Activated naive CD4-positive, alpha-beta T cell treated with Interleukin-2 at 50 U/mL for 16 hours (primary cell): ENCODE data around the gene ADIPOR2.
"Not testable (repeated sequence)": the region's sequence is repeated elsewhere in the genome, so short reads cannot be mapped to it uniquely, and the experiment has no call there.

Experiments
- DNase-seq: peaks from one replicate; pipeline ENCODE4 v3.0.0-alpha.2; 2020

The ADIPOR2 gene

GRCh38 chr12:1815814-1816729 is 125.2 kb downstream of the ADIPOR2 start:
- no peak for DNase-seq

- DNase-seq, result no peak
These were observed 126.0 kb downstream of the ADIPOR2 start for GRCh38 chr12:1816730-1817348.

GRCh38 chr12:1817928-1818327 is 127.1 kb downstream of the ADIPOR2 start:
- not testable (repeated sequence) for DNase-seq

- no peak for DNase-seq
These were observed 128.2 kb downstream of the ADIPOR2 start for GRCh38 chr12:1819050-1819449.

GRCh38 chr12:1819571-1819970 is 128.7 kb downstream of the ADIPOR2 start:
- DNase-seq, result no peak

GRCh38 chr12:1820191-1820895 is 129.5 kb downstream of the ADIPOR2 start, which contains the start of gene LRTM2:
TSS of gene LRTM2 (plus strand) at chr12:1820565. CDS start at chr12:1828149, 7,584 bp downstream.
- no peak for DNase-seq

- no peak for DNase-seq
These were observed 130.0 kb downstream of the ADIPOR2 start for GRCh38 chr12:1820896-1821291.

GRCh38 chr12:1821805-1822204 is 130.9 kb downstream of the ADIPOR2 start:
- no peak for DNase-seq

- no peak for DNase-seq
These were observed 131.8 kb downstream of the ADIPOR2 start for GRCh38 chr12:1822699-1823098.

- no peak for DNase-seq
These were observed 132.4 kb downstream of the ADIPOR2 start for GRCh38 chr12:1823237-1823636.

- DNase-seq, result no peak
These were observed 134.7 kb downstream of the ADIPOR2 start for GRCh38 chr12:1825382-1826102.

GRCh38 chr12:1826401-1826800 is 135.5 kb downstream of the ADIPOR2 start:
- no peak for DNase-seq

GRCh38 chr12:1826867-1827705 is 136.2 kb downstream of the ADIPOR2 start:
- no peak for DNase-seq

GRCh38 chr12:1827826-1828805 is 137.2 kb downstream of the ADIPOR2 start:
- DNase-seq, result no peak

- DNase-seq, result no peak
These were observed 138.0 kb downstream of the ADIPOR2 start for GRCh38 chr12:1828856-1829255.

GRCh38 chr12:1829306-1829900 is 138.5 kb downstream of the ADIPOR2 start:
- no peak for DNase-seq

GRCh38 chr12:1830401-1830845 is 139.6 kb downstream of the ADIPOR2 start:
- no peak for DNase-seq

GRCh38 chr12:1830981-1831963 is 140.4 kb downstream of the ADIPOR2 start:
- DNase-seq, result no peak
